Measurements from ENCODE around the gene CYP2S1.

GRCh38 chr19:41214161-41214560 is 21.1 kb downstream of the CYP2S1 start:
- TF ChIP-seq EZH2 (IDR thresholded peaks at IDR 0.05; ENCODE audit: insufficient read depth, poor library complexity, severe bottlenecking) (no peak), EZH2phosphoT487 (IDR thresholded peaks at IDR 0.05; ENCODE audit: insufficient read depth, low read depth) (no peak)

All from GM23248 (cell line).